Activated CD4-positive, alpha-beta T cell treated with anti-CD3 and anti-CD28 coated beads, Interleukin-2, amount 10 ng/mL, durations not matched to agents 7 days and 5 days (primary cell): ENCODE data around the gene SLAMF1. TPM values are rescaled to one million over a fixed set of nuclear protein-coding genes. Genes with fewer than 3 reads are reported as not detected.
"Not testable (repeated sequence)": the region's sequence is repeated elsewhere in the genome, so short reads cannot be mapped to it uniquely, and the experiment has no call there.

Experiments
- CTCF ChIA-PET: fragments of 350-600 bp; sonication (Branson Sonifier 250); formaldehyde crosslinking; loops from one replicate; lab custom pipeline; 2021; ENCODE audit warnings: antibody characterized with exemption; lab: Charles Lee
- POLR2A ChIA-PET: fragments of 350-600 bp; sonication (Branson Sonifier 250); formaldehyde crosslinking; loops from one replicate; lab custom pipeline; 2021; ENCODE audit warnings: antibody characterized with exemption; lab: Charles Lee
- DNase-seq: peaks from one replicate; pipeline ENCODE4 v3.0.0-alpha.2; 2020
- H3K27ac Mint-ChIP-seq: one replicate; pipeline ENCODE4 v1.8.0; 2021; ENCODE audit warnings: mild to moderate bottlenecking, moderate library complexity, mixed read lengths
- H3K27me3 Mint-ChIP-seq: one replicate; pipeline ENCODE4 v1.8.0; 2021; ENCODE audit warnings: mixed read lengths
- H3K36me3 Mint-ChIP-seq: one replicate; pipeline ENCODE4 v1.8.0; 2021; ENCODE audit warnings: low read depth, mixed read lengths
- H3K4me1 Mint-ChIP-seq: one replicate; pipeline ENCODE4 v1.8.0; 2021; ENCODE audit warnings: mixed read lengths
- H3K4me3 Mint-ChIP-seq: one replicate; pipeline ENCODE4 v1.8.0; 2021; ENCODE audit warnings: mild to moderate bottlenecking, moderate library complexity, mixed read lengths
- H3K9me3 Mint-ChIP-seq: one replicate; pipeline ENCODE4 v1.8.0; 2021; ENCODE audit warnings: mixed read lengths
- total RNA-seq, 2 experiments: library from RNA; stranded (reverse); gene quantifications; one replicate each; pipeline ENCODE4 v1.2.3, GENCODE V29; 2021

Gene SLAMF1
- total RNA-seq, 2 experiments from 2014 or later, result 70.4 to 70.6 TPM

DNA sequence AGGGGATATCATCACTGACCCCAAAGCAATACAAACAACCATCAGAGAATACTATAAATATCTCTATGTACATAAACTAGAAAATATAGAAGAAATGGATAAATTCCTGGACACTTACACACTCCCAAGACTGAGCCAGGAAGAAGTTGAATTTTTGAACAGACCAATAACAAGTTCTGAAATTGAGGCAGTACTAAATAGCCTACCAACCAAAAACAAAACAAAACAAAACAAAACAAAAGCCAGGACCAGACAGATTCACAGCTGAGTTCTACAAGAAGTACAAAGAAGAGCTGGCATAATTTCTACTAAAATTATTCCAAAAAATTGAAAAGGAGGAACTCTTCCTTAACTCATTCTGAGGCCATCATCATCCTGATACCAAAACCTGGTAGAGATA lies 86.0 kb downstream of the SLAMF1 start:
- H3K4me3 Mint-ChIP-seq, result peak overlapping the region; percentile 55
- peaks cover 70% of the 10 kb centered on the region for H3K36me3 Mint-ChIP-seq
- CTCF ChIA-PET, result interaction anchor here (0.7 to 2.0 kb wide), 4 partner anchors 12 to 102 kb away, joined by 3 to 5 read pairs (median 4); no protein-coding TSS in a partner anchor
- no peak for DNase-seq
- H3K4me1 Mint-ChIP-seq, result peaks cover 48% of the 10 kb centered on the region
- POLR2A ChIA-PET, result no interaction called here
- peaks cover 23% of the 10 kb centered on the region for H3K9me3 Mint-ChIP-seq
- H3K27ac Mint-ChIP-seq, result peak overlapping the region; percentile 78
- H3K27me3 Mint-ChIP-seq, result no peaks in the 10 kb centered on the region

DNA sequence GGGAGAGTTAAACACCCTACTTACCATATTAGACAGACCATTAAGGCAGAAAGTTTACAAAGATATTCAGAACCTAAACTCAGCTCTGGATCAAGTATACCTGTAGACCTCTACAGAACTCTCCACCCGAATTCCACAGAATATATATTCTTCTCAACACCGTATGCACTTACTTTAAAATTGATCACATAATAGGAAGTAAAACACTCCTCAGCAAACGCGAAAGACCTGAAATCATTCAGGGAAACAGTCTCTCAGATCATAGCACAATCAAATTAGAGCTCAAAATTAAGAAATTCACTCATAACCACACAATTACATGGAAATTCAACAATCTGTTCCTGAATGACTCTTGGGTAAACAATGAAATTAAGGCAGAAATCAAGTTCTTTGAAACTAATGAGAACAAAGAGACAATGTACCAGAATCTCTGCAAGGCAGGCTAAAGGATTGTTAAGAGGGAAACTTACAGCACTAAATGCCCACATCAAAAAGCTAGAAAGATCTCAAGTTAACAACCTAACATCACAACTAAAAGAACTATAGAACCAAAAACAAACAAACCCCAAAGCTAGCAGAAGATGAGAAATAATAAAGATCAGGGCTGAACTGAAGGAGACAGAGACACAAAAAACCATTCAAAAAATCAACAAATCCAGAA lies 86.7 kb downstream of the SLAMF1 start:
- peaks cover 65% of the 10 kb centered on the region for H3K36me3 Mint-ChIP-seq
- ChIA-PET POLR2A (no interaction called here), CTCF (interaction anchor here (0.7 to 2.0 kb wide), 3 partner anchors 10 to 102 kb away, joined by 3 to 5 read pairs (median 3); no protein-coding TSS in a partner anchor)
- peaks cover 41% of the 10 kb centered on the region for H3K4me1 Mint-ChIP-seq
- peak overlapping the region; percentile 55 for H3K4me3 Mint-ChIP-seq
- H3K9me3 Mint-ChIP-seq, result peaks cover 23% of the 10 kb centered on the region
- no peaks in the 10 kb centered on the region for H3K27me3 Mint-ChIP-seq
- no peak for DNase-seq
- H3K27ac Mint-ChIP-seq, result peak overlapping the region; percentile 78

- H3K4me3 Mint-ChIP-seq, H3K27me3 Mint-ChIP-seq, POLR2A ChIA-PET, DNase-seq: not testable (repeated sequence)
- H3K9me3 Mint-ChIP-seq, result peaks cover 23% of the 10 kb centered on the region
- peaks cover 59% of the 10 kb centered on the region for H3K36me3 Mint-ChIP-seq
- H3K4me1 Mint-ChIP-seq, result peaks cover 36% of the 10 kb centered on the region
- CTCF ChIA-PET, result interaction anchor here (0.8 to 2.0 kb wide), 4 partner anchors 10 to 144 kb away, joined by 3 to 6 read pairs (median 4); no protein-coding TSS in a partner anchor
- H3K27ac Mint-ChIP-seq, result peak overlapping the region; percentile 21
Measured at GRCh38 chr1:160559437-160559836, 87.4 kb downstream of the SLAMF1 start.

DNA sequence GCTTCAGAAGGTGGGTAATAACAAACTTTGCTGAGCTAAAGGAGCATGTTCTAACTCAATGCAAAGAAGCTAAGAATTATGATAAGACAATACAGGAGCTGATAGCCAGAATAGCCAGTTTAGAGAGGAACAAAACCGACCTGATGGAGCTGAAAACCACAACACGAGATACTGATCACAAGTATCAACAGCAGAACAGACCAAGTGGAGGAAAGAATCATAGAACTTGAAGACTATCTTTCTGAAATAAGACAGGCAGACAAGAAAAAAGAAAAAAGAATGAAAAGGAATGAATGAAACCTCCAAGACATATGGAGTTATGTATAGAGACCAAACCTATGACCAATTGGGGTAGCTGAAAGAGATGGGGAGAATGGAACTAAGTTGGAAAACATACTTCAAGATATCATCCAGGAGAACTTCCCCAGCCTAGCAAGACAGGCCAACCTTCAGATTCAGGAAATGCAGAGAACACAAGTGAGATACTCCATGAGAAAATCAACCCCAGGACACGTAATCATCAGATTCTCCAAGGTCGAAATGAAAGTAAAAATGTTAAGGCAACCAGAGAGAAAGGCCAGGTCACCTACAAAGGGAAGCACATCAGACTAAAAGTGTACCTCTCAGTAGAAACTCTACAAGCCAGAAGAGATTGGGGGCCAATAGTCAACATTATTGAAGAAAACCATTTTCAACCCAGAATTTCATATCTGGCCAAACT lies 88.0 kb downstream of the SLAMF1 start:
- H3K4me3 Mint-ChIP-seq, result peak overlapping the region; percentile 7
- peaks cover 53% of the 10 kb centered on the region for H3K36me3 Mint-ChIP-seq
- H3K27me3 Mint-ChIP-seq, result no peaks in the 10 kb centered on the region
- H3K4me1 Mint-ChIP-seq, result peaks cover 35% of the 10 kb centered on the region
- H3K9me3 Mint-ChIP-seq, result peaks cover 23% of the 10 kb centered on the region
- DNase-seq, result no peak
- H3K27ac Mint-ChIP-seq, result peak overlapping the region; percentile 21
- CTCF ChIA-PET, result interaction anchor here (0.9 to 2.0 kb wide), 4 partner anchors 9 to 143 kb away, joined by 3 to 6 read pairs (median 4); no protein-coding TSS in a partner anchor
- POLR2A ChIA-PET, result no interaction called here

Other genes with a start within 250 kb of the SLAMF1 start
- under 1 TPM in 1 of 2 experiments, not detected in 1; 0.04 TPM for gene VANGL2, start 246.5 kb downstream of the SLAMF1 start, total RNA-seq
- gene SLAMF6, start 123.8 kb downstream of the SLAMF1 start, total RNA-seq, result 10 to 100 TPM; 25.1 to 33.7 TPM
- gene CD84, start 67.5 kb downstream of the SLAMF1 start, total RNA-seq, result 10 to 100 TPM; 14.7 to 16.2 TPM
- gene CD48, start 64.8 kb upstream of the SLAMF1 start, total RNA-seq, result 100 to 1,000 TPM; 294 to 309 TPM
- gene SLAMF7, start 92.2 kb upstream of the SLAMF1 start, total RNA-seq, result 10 to 100 TPM; 12.8 to 13.4 TPM
- gene LY9, start 149.1 kb upstream of the SLAMF1 start, total RNA-seq, result 10 to 100 TPM; 45.9 to 49.0 TPM
- gene CD244, start 215.8 kb upstream of the SLAMF1 start, total RNA-seq, result 1 to 10 TPM; 1.8 to 2.1 TPM
- not detected for gene ITLN1, start 238.1 kb upstream of the SLAMF1 start, total RNA-seq